Body of pancreas (tissue), 4 donors: Measurements from ENCODE around the gene STK25.

Experiments used
- POLR2A ChIP-seq, 3 donors: fragments of 450-650 bp; IDR thresholded peaks; one replicate each; pipeline ENCODE4 v1.6.1; 2016; ENCODE audit warnings: antibody characterized with exemption in 3 of 3, mild to moderate bottlenecking in 2 of 3
- TF ChIP-seq, protein P1 (sequence below), 7 experiments: fragments of 450-650 bp in 4 of 7; fragments of 200-600 bp in 3 of 7; sonication (generic) in 3 of 7; IDR thresholded peaks; one replicate each; pipeline ENCODE4 v1.5.1; 2016 to 2019; ENCODE audit warnings: antibody characterized with exemption in 7 of 7

DNA sequence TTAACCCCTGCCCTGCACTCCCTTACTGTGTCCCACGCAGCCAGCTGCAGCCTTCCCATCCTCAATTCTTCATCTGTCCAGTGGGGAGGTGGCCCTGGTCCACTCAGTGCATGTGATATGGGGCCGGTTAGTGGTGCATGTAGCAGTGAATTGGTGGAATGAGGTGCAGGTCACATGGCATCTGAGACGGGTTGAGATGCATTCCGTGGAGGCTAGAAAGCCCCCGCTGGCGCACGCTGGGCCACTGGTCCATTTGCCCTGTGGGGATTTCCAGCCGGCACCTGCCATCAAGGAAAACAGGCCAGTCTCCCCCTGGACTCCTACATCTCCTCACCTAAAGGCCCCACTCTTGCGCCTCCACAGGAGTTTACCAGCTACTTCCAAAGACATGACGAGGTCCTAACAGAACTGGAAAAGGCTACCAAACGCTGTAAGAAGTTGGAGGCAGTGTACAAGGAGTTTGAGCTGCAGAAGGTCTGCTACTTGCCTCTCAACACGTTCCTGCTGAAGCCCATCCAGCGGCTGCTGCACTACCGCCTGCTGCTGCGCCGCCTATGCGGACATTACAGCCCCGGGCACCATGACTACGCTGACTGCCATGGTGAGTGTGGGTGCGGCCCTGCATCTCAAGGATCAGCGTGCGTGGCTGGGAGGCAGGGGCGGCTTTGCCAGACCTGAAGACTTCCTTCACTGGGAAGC is 40.5 kb downstream of the STK25 start:
- TF ChIP-seq POLR2A (IDR thresholded peaks at IDR 0.05): no peak
- TF ChIP-seq, protein P1, sequence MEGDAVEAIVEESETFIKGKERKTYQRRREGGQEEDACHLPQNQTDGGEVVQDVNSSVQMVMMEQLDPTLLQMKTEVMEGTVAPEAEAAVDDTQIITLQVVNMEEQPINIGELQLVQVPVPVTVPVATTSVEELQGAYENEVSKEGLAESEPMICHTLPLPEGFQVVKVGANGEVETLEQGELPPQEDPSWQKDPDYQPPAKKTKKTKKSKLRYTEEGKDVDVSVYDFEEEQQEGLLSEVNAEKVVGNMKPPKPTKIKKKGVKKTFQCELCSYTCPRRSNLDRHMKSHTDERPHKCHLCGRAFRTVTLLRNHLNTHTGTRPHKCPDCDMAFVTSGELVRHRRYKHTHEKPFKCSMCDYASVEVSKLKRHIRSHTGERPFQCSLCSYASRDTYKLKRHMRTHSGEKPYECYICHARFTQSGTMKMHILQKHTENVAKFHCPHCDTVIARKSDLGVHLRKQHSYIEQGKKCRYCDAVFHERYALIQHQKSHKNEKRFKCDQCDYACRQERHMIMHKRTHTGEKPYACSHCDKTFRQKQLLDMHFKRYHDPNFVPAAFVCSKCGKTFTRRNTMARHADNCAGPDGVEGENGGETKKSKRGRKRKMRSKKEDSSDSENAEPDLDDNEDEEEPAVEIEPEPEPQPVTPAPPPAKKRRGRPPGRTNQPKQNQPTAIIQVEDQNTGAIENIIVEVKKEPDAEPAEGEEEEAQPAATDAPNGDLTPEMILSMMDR (IDR thresholded peaks at IDR 0.05): no peak
